GM10266 (cell line): ENCODE data around the gene FTO.
"Not testable (repeated sequence)": the region's sequence is repeated elsewhere in the genome, so short reads cannot be mapped to it uniquely, and the experiment has no call there.

Experiments used
- DNase-seq: peaks from one replicate; pipeline ENCODE4 v3.0.0; 2012; ENCODE audit errors: extremely low spot score
- TF ChIP-seq, protein P1 (sequence below): IDR thresholded peaks from 2 replicates; pipeline ENCODE4 v1.5.1; 2012; ENCODE audit warnings: mild to moderate bottlenecking, low read depth; ENCODE audit not compliant: control insufficient read depth, insufficient read depth; ENCODE audit errors: missing control alignments

The FTO gene

DNA sequence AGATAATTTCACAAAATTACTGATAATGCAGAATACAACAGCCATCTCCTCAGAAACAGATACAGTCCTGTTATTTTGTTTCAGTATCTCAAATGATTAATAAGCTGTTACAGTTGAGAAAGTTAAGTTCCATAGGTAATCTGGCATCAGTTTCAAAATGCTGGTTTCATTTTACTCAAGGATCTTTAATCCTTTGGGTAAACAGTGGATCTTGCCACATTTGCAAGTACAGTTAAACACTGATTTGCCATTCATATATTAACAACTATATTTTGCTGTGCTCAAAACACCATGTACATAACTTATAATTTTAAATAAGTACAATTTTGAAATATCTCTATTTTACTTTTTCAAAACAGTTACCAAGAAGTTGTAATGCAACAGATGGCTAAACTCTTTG lies 31.5 kb upstream of the FTO start:
- DNase-seq: no peak
- TF ChIP-seq, protein P1, sequence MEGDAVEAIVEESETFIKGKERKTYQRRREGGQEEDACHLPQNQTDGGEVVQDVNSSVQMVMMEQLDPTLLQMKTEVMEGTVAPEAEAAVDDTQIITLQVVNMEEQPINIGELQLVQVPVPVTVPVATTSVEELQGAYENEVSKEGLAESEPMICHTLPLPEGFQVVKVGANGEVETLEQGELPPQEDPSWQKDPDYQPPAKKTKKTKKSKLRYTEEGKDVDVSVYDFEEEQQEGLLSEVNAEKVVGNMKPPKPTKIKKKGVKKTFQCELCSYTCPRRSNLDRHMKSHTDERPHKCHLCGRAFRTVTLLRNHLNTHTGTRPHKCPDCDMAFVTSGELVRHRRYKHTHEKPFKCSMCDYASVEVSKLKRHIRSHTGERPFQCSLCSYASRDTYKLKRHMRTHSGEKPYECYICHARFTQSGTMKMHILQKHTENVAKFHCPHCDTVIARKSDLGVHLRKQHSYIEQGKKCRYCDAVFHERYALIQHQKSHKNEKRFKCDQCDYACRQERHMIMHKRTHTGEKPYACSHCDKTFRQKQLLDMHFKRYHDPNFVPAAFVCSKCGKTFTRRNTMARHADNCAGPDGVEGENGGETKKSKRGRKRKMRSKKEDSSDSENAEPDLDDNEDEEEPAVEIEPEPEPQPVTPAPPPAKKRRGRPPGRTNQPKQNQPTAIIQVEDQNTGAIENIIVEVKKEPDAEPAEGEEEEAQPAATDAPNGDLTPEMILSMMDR: no peak

DNA sequence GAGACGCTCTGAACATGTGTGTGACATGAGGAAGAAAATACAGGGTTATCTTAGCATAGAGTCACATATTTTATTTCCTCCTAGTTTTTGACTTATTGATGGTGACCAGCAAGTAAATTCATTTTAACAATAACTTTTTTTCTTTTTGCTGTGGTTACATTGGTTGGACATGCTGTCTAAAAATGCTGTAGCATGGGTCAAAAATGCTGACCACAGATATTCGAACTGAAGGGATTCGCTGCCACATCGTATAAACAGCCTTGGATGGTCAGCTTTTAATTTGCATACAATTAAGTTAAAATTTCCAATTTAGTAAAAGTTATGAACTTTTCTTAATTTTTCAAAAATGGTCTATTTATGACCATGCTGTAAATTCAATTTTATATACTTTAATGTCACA lies 30.8 kb upstream of the FTO start:
- DNase-seq: no peak
- TF ChIP-seq, protein P1: no peak

DNA sequence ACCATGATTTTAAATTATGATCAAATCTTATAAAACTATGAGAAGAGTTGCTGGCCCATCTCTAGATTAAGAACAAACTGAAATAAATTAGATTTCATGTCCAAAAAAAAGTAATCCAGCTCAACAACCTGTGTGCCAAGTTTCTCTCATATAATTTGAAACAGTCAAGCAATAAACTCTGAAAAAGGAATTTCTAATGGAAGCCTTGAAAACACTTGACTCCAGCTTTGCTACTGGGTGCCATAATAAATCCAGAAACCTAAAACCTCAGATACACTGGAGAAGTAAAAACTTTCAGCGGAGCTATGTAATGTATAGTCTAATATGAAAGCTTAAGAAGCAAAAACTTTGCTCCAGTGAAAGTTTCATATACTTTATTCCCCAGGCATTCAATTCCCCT lies 25.8 kb upstream of the FTO start:
- TF ChIP-seq, protein P1: no peak
- no peak for DNase-seq

DNA sequence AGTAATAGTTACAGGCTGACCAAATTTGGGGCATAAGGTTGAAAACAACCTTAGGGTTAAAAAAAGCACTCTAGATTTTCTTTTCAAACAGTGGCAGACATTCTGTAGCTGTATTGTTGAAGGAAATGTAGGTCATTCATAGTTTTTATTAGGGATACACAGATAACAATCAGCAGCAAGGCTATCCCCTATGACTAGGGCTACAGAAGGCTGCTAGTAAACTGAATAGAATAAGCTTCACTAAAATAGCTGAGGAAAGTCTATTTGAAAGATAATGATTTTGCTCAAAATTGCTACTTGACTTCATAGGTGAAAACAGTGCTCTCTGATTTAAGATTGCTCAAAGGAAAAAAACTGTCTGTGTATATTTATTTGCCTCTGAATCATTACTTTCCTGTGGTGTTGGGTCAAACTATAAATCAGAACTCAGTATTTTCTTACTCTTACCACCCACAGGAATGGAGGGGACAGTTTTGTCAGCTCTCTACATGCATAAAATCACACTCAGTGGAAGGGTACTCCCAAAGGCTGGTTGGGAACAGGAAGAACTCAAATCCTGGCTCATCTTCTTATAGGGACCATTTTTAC lies 25.1 kb upstream of the FTO start:
- TF ChIP-seq, protein P1: no peak
- DNase-seq: no peak

DNA sequence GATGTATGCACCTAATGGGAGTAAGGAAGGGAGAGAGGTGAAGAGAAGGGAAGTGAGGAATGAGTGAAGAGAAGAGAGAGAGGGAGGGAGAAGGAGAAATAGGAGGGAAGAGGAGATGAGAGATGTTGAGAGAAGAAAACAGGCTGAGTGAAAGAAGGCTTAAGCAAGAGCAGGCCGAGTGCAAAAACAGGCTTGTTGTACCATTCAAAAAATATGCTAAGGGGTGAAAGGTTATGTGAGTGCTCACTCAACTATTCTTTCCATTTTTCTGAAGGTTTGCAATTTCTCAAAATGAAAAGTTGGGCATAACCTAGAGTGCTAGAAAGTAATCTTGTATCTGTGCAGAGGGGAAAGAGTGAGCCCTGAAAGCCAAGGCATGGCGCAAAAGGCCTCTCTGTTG lies 23.2 kb upstream of the FTO start:
- TF ChIP-seq, protein P1: no peak
- DNase-seq: no peak

DNA sequence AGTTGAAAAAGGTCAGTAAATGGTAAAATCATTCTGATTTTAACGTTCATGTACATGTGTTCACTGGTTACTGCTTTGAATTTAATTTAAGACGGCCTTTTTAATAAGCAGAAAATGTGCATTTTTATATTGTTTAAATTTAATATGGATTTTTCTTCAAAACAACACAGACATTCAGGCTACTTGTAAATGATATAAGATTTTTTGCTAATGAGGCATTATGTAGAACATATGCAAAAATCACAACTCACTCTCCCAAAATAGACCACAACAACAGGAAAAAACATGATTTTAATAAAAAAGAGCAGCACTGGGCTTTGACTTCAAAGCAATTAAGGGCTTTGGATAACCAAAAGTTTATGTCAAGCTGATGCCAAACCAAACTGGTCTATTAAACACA lies 22.6 kb upstream of the FTO start:
- DNase-seq: no peak
- TF ChIP-seq, protein P1: no peak

DNA sequence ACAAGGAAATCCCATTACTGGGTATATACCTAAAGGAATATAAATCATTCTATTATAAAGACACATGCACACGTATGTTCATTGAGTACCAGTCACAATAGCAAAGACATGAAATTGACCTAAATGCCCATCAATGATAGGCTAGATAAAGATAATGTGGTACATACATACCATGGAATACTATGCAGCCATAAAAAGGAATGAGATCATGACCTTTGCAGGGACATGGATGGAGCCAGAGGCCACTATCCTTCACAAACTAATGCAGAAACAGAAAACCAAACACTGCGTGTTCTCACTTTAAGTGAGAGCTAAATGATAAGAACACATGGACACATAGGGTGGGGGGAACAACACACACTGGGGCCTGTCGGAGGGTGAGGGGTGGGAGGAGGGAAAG lies 18.6 kb upstream of the FTO start:
- not testable (repeated sequence) for DNase-seq

DNA sequence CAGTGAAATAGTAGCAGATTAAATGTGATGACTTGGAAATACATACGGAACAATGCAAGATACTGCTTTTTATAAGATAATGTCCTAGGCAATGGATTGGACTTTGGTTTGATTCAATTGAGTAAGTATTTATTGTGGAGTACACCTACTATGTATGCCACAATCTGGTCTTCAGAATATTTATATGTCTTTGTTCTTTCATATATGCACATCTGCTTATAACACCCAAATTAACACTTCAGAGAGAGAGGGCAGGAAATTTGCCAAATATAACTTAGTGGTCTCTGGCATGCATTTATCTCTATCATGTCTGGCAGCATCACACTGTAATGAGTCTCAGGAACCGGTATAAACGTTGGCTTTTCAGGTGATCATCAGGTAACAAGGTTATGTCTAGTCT lies 17.2 kb upstream of the FTO start:
- no peak for DNase-seq
- TF ChIP-seq, protein P1: no peak
